ENCODE data around the gene GNAS-AS1. TPM values are rescaled to one million over a fixed set of nuclear protein-coding genes. Genes with fewer than 3 reads are reported as not detected.

Gene GNAS-AS1
- total and polyA plus RNA-seq, 2 experiments from 2014 or later = 12.3 to 15.0 TPM

DNA sequence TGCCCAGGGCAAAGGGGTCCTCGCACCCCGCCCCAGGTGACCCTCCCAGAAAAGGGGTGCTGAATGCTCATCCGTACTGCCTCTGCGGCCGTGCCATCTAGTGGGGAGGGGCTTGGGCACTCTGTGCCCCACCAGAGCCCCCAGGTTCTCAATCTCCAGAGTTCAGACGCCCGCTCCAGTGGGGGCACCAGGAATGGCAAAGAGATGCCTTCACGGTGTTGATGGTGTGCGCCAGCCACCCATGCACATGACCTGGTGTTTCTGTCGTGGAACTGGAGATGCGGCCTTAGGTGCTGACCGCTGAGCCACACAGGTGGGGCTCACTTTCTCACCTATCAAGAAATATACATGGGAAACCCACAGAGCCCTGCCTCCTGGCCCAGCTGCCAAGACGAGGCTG lies 30.8 kb downstream of the GNAS-AS1 start:
- Histone ChIP-seq H3K9me2 (ENCODE audit: insufficient read depth) (no peaks in the 10 kb centered on the region), H3K27me3 (ENCODE audit: insufficient read depth) (no peaks in the 10 kb centered on the region), H3K27ac (ENCODE audit: low read depth) (no peak overlapping the region), H3K4me2 (no peak overlapping the region), H3K4me3 (no peak overlapping the region), H2AFZ (no peak overlapping the region), H3K79me2 (replicated peaks; ENCODE audit: insufficient read depth) (peaks cover 22% of the 10 kb centered on the region), H4K20me1 (replicated peaks; ENCODE audit: insufficient read depth) (0 out of 2 replicates have a peak, but pooled peaks cover 5% of the 10 kb centered on the region), H3K4me1 (ENCODE audit: insufficient read depth) (no peaks in the 10 kb centered on the region), H3F3A (replicated peaks; ENCODE audit: low read depth) (no peaks in the 10 kb centered on the region), H3K36me3 (ENCODE audit: insufficient read depth) (peaks cover 6% of the 10 kb centered on the region; the same call in 1 of the 2 replicates)
- peaks cover 19% of the 10 kb centered on the region for H3K27me3 Mint-ChIP-seq (ENCODE audit: insufficient read depth, low read depth, poor library complexity)
- H3K9me3 Mint-ChIP-seq = peaks cover 9% of the 10 kb centered on the region
- TF ChIP-seq ZNF331 (CRISPR knock-in tag; IDR thresholded peaks at IDR 0.05; ENCODE audit: low read depth) (no peak), EZH2phosphoT487 (IDR thresholded peaks at IDR 0.05; ENCODE audit: unreplicated experiment) (no peak), ZNF462 (CRISPR knock-in tag; IDR thresholded peaks at IDR 0.05) (no peak), EZH2 (IDR thresholded peaks at IDR 0.05; ENCODE audit: low read depth, unreplicated experiment) (no peak), NANOG (IDR thresholded peaks at IDR 0.05; ENCODE audit: borderline replicate concordance) (no peak), POLR2AphosphoS5 (IDR thresholded peaks at IDR 0.05; ENCODE audit: low read depth) (no peak), CREB1 (CRISPR knock-in tag; IDR thresholded peaks at IDR 0.05; ENCODE audit: low read depth) (no peak), JUNB (IDR thresholded peaks at IDR 0.05; ENCODE audit: unreplicated experiment) (no peak)
- TF ChIP-seq, protein P1, sequence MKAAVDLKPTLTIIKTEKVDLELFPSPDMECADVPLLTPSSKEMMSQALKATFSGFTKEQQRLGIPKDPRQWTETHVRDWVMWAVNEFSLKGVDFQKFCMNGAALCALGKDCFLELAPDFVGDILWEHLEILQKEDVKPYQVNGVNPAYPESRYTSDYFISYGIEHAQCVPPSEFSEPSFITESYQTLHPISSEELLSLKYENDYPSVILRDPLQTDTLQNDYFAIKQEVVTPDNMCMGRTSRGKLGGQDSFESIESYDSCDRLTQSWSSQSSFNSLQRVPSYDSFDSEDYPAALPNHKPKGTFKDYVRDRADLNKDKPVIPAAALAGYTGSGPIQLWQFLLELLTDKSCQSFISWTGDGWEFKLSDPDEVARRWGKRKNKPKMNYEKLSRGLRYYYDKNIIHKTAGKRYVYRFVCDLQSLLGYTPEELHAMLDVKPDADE (IDR thresholded peaks at IDR 0.05) = no peak
- TF ChIP-seq, protein P2, sequence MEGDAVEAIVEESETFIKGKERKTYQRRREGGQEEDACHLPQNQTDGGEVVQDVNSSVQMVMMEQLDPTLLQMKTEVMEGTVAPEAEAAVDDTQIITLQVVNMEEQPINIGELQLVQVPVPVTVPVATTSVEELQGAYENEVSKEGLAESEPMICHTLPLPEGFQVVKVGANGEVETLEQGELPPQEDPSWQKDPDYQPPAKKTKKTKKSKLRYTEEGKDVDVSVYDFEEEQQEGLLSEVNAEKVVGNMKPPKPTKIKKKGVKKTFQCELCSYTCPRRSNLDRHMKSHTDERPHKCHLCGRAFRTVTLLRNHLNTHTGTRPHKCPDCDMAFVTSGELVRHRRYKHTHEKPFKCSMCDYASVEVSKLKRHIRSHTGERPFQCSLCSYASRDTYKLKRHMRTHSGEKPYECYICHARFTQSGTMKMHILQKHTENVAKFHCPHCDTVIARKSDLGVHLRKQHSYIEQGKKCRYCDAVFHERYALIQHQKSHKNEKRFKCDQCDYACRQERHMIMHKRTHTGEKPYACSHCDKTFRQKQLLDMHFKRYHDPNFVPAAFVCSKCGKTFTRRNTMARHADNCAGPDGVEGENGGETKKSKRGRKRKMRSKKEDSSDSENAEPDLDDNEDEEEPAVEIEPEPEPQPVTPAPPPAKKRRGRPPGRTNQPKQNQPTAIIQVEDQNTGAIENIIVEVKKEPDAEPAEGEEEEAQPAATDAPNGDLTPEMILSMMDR (conservative IDR thresholded peaks at IDR 0.05; ENCODE audit: low read depth in 2 of 2) = no peak
- no peak overlapping the region for H3K4me3 Mint-ChIP-seq
- no peak overlapping the region for H3K27ac Mint-ChIP-seq
- DNase-seq (ENCODE audit: low spot score) (no peak), ATAC-seq (no peak)
- peaks cover 77% of the 10 kb centered on the region for H3K36me3 Mint-ChIP-seq (ENCODE audit: low read depth)
- peaks cover 7% of the 10 kb centered on the region for H3K4me1 Mint-ChIP-seq
